G401 (cell line): ENCODE measurements around the gene ATP2B3. TPM values are rescaled to one million over a fixed set of nuclear protein-coding genes. Genes with fewer than 3 reads are reported as not detected.

Experiments
- DNase-seq: peaks from one replicate; pipeline ENCODE4 v3.0.0-alpha.2; 2015; ENCODE audit warnings: low spot score
- in situ Hi-C: cut with HindIII; loops from 2 replicates; pipeline ENCODE4 v1.10.0; 2016; ENCODE audit warnings: low sequenced_read_pairs, mixed read lengths
- total RNA-seq: library from RNA; depleted of rRNA; stranded (reverse); fragments of >200 nt; shearing (Covaris generic); gene quantifications from 2 replicates; pipeline ENCODE4 v1.2.3, GENCODE V29; 2014

The ATP2B3 gene
- total RNA-seq, 1 experiment from 2014 or later: not detected

DNA sequence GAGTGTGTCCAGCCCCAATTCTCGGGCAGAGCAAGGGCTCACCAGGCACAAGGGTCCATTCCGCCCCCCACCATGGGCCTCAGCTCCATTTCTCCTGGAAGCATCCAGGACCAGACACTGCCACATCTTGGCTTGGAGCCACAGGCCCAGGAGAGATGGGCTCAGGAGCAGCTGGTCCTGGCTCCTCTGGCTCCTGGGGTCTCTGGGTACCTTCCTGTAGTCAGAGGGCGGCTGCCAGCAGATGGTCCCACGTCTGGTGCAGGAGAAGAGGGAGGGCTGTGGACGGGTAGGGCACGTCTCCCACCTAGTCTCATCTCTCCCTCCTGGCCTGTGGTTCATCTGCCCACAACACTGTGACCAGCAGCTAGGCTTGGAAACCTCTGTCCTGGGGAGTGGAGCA, 8.0 kb downstream of the ATP2B3 start:
- no peak for DNase-seq
- in situ Hi-C loops: no loop called here

DNA sequence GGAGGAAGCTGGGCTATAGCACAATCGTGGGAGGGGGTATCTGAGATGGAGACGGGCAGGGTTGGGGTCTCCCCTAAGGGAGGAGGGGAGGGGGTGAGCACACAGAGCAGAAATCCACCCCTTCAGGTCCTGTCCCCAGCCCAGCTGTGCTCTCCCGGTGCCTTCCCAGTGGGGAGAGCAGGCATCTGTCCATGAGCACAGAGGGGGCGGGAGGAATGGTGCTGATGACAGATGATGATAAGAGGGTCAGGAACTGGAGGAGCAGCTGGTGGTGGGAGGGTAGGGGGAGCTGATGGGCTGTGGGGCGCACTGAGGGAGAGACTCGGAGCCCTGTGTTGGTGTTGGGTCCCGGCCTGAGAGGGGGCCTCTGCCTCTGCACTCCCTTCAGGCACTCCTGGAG, 8.6 kb downstream of the ATP2B3 start:
- in situ Hi-C loops: no loop called here
- DNase-seq: no peak

DNA sequence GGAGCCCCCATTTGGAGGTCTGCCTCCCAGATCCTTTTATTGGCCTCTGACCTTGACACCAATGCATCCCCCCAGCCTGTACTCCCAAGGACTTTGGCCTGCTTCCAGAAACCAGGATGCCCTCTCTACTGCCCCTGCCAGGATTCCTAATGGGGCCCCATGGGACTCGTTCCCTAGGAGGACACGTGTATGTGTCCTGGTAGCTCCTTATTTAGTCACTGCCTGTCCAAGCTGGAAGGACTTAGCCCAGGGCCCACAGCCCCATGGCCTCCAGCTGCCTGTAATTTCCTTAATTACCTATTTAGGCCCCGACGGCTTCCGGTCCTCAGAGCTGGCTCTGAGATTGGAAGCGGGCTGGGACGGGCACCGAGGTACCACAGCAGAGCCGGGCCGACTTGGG, 9.4 kb downstream of the ATP2B3 start:
- DNase-seq: no peak
- in situ Hi-C loops: no loop called here

DNA sequence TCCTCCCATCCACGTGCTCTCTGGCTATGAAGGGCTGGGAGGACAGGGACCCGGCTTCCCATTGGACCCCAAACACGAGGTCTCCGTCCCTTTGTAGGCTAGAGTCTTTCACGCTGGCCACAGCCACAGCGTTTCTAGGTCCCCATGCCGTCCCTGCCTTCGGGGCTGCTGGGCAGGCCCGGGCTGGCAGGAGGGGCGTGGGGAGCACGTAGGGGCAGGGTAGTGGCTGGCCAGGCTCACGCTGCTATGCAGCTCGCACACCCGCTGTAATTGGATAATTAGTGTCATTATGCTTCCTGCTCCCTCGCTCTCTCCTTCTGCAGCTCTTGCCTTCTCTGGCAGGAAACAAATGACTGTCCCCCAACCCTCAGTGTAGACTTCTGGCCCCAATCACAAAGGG, 9.8 kb downstream of the ATP2B3 start:
- no peak for DNase-seq
- in situ Hi-C loops: no loop called here

DNA sequence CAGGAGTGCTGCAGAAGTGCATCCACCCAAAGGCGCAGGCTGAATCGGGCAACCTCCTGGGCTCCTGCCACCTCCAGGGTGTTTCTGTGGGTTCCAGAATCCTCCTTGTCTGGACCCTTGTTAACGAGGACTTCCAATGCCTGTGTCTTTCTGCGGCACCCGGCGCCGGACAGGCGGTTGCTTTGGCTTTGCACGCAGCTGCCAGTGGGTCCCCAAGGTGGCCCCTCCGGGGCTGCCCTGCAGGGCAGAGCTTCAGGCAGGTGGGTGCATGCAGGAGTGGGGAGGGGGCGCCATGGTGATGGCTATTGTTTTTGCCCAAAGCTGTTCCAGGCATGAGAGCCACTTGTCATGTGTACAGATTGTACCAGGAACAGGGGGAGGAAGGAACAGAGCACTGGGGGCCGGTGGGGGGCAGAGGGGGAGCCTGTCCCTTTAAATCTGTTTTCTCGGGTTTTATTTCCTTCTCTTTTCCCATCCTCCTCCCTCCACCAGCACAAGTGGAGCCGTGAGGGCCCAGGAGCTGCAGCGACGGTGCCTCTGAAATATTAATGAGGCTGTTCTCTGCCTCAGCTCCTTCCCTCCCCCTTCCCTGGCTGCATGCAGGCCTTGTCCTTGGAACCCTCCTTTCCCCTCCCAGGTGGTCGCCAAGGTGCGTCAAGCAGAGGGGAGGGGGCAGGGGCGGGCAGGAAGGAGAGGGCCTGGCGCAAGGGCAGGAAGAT, 13.1 kb downstream of the ATP2B3 start:
- no peak for DNase-seq
- in situ Hi-C loops: no loop called here

DNA sequence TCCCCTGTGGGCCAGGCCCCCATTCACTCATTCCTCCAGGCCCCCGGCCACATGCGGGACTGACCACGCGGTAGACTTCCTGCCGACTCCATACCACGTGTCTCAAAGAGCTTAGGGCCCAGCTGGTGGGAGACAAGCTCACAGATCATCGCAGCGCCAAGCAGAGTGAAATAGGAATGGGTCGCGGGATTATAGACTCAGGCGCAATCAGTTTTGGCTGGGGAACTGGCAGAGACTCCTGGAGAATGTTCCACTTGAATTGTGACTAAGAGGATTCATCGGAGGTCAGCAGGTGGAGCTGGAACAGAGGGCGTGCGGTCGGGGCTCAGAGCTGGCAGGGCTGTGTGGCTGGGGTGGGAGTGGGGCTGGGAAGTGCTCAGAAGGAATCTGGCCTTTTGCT, 15.6 kb downstream of the ATP2B3 start:
- in situ Hi-C loops: no loop called here

DNA sequence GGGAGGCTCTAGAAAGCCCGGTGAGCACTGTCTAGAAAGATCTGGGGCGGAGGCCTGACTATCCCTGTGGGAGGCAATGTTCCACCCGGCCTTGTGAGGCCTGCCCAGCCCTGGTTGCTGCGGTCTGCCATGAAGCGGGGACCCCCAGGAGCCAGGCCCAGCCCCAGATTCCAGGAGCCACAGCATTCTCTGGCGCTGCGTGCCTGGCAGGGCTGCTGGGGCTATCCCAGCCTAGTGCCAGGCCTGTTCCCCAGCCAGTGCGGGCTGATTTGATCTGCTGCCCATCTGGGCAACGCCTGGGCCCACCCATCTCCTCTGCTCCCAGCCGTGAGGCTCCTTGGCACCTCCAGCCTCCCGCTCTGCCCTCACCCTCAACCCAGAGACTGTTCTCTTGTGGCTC, 19.6 kb downstream of the ATP2B3 start:
- in situ Hi-C loops: no loop called here
- DNase-seq: no peak

More for the DNA sequence above, 15.6 kb downstream of the ATP2B3 start:
- no peak for DNase-seq

DNA sequence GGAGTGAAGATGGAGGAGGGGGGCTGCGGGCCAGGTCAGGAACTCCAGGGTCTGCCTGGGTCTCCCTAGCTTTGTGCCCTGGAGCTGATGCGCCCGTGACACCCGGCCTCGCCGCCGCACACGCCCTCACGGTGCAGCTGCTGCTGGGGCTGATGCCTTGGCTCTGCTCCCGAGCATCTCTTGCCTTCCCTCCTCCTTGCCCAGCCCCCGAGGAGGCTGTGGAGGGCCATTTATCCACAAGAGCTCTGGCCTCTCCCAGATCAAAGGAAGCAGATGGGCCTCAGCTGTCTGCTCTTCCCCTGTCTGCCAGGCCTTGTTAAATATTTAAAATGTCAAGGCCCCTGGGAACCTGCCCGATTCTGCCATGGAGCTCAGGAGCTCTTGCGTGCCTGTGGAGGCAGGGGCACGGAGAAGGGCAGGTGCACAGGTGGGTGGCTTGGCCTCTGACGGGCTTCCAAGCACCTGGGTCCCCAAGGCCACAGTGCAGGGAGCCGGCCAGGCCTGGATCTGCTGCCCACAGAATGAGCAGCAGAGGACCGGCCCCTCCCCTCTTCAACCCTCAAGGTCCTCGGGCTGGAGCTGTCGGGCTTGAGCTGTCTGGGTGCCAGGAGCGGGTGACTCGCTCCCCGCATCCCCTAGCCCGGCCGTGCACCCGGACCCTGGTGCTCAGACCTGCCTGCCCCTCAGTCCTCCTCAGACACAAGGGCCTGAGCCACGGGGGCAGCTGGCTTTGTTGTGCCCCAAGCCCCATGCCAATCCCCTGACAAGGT, 20.3 kb downstream of the ATP2B3 start:
- DNase-seq: peak; percentile 60
- in situ Hi-C loops: no loop called here

DNA sequence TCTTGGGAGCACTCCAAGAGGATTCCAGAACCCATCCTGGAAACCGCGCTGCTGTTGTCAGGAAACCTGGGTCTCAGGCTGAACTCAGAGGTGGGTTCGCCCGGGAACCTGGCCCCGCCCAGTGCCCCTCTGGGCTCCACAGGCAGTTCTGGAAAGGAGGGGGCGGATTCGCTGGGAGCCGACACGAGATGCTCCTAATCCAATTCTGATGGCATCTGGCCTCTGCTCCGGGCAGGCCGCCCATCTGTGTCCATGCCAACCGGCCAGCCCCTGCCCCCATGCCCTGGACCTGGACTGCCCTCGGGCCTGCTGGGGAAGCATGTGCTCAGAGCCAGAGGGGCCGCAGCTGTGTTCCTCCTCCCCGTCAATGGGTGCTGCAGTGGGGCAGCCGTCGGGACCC, 21.0 kb downstream of the ATP2B3 start:
- in situ Hi-C loops: no loop called here
- DNase-seq: peak; percentile 35

DNA sequence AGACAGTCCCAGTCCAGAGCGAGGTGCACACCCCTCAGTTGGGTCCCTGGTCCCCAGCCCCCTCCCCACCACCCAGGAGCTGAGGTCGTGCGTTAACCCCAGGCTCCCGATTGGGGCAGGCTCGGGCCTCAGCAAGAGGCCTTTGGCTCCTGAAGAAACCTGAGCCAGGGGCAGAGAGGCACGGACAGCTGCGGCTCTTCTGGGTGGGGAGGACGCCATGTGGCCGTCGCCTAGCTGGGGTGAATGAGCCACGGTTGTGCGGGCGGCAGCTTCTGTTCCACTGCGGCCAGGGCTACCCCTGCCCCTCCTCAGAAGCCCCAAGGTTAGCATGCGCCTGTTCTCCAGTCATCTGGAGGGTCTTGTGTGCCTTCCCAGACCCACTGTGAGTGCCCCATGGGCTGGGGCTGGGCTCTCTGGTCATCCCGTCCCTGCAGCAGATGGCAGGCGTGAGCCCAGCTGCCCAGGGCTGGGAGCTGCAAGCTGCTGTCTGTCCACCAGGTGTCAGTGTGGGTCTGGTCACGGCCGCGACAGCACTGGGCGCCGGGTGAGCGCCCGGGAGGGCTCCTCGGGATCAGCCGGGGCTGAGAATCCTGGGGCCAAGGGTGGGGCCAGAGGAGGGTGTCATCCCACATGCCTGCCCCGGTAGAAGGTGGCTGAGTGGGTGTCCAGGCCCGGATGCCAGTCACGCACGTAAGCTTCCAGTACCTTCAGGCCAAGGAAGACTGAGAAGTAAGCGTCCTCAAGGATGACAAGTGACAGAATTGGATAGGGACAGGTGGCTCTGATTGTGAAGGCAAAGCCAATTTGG, 21.9 kb downstream of the ATP2B3 start:
- DNase-seq: peak; percentile 75
- in situ Hi-C loops: no loop called here

DNA sequence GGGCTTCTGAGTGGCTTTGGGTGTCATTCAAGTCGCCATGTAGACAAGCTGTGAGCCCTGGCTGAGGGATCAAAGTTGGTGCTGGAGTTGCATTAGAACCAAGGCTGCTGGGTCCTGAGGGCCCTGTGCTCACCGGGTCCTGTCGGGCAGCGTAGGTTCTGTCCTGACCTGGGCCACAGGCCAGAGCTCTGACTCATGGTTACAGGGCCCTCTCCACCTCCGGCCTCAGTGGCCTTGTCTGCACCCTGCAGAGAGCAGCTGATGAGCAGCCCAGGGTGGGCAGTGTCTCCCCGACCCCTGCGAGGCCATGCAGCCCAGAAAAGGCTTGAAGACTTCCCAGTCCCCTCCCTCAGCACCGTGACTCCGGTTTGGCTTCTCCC, 22.5 kb downstream of the ATP2B3 start:
- DNase-seq: no peak
- in situ Hi-C loops: no loop called here

DNA sequence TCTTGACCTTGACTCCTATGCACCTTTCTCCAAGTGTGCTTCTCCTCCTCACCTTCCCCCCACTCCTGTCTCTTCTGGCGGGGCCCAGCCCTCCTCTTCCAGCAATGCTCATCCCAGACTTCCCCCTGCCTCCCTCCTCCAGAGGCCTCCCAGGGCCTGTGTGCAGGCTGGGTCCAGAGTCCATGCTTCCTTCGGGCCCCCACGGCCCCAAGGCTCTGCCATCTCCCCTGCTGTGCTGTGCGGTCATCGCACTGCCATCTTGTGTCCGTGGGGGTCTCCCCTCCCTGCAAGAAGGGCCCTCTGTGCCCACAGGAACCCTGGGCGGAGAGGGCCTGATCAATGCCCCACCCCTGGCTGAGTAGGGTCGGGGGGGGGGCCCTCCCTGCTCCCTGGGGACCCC, 27.3 kb downstream of the ATP2B3 start:
- in situ Hi-C loops: no loop called here
- DNase-seq: no peak

DNA sequence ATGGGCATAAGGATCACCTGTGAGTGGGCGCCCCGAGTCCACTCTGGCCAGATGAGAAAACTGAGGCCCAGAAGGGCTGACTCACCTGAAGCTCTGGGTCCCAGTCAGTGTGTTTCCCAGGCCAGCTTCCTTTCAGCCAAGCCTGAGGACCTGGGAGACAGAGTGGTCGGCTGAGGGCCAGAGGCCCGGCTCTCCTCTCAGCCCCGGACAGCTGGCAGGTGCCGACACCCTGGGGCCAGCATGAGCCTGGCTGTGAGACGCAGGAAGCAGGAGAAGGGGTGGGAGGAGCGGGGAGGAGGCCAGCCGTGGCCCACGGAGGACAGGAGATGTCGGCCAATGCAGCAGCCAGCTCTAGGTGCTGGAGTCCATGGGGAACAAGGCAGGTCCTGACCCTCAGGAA, 28.9 kb downstream of the ATP2B3 start:
- peak; percentile 56 for DNase-seq
- in situ Hi-C loops: no loop called here

DNA sequence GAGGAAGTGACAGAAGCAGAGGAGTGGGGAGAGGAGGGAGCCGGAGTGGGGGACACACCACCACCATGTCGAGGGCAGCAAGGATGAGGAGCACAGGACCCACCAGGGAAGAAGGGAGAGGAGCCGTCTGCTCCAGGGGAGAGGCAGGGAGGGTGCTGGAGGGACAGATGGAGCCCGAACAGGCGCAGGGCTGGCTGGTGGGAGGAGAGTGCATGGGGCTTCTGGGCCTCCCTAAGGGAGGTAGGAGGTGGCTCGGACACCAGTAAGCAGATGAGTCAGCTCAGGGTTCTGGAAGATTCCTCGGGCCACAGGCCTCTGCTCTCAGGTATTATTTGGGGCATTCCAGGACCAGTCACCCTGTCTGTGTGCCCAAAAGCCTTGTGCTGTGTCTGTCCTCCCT, 29.8 kb downstream of the ATP2B3 start:
- in situ Hi-C loops: no loop called here
- no peak for DNase-seq

DNA sequence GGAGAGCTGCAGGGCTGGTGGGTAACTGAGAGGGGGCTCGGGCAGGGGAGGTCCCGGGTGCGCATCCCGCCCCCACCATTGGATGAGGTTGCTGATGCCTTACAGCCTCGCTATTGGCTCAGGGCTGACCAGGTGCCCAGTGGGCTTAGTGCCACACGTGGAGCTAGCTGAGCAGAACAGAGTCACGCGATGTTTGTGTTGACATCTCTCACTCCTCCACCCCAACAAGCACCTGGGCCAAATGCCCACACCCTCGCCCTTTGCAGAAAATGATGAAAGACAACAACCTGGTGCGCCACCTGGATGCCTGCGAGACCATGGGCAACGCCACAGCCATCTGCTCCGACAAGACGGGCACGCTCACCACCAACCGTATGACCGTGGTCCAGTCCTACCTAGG, 31.8 kb downstream of the ATP2B3 start:
- in situ Hi-C loops: no loop called here
- peak; percentile 85 for DNase-seq

DNA sequence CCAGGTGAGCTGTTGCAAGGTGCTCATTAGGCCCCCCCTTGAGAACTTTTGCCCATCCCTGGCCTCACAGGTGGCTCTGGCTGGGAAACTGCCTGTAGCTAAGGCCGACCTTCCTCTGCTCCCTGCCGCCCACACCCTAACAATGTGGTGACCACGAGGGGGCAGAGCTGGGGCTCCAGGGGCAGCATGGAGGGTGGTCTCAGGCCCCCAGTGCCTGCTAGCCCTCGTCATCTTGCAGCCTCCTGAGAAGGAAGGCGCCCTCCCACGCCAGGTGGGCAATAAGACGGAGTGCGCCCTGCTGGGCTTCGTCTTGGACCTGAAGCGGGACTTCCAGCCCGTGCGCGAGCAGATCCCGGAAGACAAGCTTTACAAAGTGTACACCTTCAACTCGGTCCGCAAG, 32.4 kb downstream of the ATP2B3 start:
- in situ Hi-C loops: no loop called here
- no peak for DNase-seq

DNA sequence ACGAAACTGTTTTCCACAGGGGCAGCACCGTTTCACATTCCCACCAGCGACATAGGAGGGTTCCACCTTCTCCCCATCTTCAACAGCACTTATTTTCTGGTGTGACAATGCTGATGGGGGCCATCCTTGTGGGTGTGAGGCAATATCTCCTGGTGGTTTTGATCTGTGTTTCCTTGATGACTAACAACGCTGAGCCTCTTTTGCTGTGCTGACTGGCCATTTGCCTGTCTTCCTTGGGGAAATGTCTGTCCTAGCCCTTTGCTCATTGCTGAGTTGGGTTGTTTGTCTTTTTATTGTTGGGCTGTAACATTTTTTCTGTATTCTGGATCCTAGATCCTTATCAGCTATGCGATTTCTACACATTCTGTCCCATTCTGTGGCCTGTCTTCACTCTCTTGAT, 33.7 kb downstream of the ATP2B3 start:
- no peak for DNase-seq
- in situ Hi-C loops: no loop called here

DNA sequence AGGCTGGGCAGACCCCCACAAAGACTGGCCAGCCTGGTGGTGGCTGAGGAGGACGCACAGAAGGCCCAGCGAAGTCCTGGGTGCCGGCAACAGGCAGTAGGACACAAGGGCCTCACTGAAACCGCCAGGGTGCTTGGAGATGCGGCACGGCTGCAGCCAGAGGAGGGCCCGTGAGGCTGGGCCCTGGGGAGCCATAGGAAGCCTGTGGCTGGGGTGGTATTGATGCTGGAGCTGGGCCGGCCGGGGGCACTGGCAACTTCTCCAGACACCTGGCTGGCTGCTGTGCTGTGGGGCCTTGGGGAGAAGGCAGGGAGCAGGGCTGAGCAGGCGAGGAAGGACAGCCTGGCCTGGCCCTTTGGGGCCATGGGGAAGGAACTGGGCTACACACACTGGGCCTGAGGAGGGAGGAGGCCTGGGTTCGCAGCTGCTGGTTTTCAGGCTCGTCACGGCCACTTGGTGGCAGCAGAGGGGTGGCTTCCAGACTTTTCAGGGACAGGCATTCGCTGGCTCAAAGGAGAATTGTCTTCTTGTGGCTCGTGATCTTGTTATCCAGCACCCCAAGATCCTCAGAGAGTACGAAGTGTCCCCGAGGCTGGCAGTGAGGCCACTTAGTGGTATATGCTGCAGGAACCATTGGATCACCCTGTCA, 37.2 kb downstream of the ATP2B3 start:
- in situ Hi-C loops: no loop called here
- DNase-seq: peak; percentile 81

DNA sequence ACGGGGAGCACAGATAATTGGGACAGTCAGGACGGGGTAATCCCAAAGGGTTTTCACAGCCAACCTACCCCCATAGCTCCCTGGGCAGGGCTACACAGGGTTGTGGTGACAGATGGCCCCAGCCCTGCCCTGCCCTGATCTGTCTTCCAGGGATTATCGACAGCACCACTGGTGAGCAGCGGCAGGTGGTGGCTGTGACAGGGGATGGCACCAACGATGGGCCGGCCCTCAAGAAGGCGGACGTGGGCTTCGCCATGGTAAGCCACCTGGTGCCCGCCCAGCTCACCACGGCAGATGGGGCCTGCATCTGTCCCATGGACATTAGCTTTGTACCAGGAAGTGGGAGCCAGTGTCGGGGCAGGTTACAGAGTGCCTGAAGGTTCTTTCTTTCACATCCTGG, 39.3 kb downstream of the ATP2B3 start:
- in situ Hi-C loops: no loop called here

More for the DNA sequence above, 39.3 kb downstream of the ATP2B3 start:
- DNase-seq: no peak
